ENCODE measurements around the gene PLAC1.

PLAC1 gene, protein sequence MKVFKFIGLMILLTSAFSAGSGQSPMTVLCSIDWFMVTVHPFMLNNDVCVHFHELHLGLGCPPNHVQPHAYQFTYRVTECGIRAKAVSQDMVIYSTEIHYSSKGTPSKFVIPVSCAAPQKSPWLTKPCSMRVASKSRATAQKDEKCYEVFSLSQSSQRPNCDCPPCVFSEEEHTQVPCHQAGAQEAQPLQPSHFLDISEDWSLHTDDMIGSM

DNA sequence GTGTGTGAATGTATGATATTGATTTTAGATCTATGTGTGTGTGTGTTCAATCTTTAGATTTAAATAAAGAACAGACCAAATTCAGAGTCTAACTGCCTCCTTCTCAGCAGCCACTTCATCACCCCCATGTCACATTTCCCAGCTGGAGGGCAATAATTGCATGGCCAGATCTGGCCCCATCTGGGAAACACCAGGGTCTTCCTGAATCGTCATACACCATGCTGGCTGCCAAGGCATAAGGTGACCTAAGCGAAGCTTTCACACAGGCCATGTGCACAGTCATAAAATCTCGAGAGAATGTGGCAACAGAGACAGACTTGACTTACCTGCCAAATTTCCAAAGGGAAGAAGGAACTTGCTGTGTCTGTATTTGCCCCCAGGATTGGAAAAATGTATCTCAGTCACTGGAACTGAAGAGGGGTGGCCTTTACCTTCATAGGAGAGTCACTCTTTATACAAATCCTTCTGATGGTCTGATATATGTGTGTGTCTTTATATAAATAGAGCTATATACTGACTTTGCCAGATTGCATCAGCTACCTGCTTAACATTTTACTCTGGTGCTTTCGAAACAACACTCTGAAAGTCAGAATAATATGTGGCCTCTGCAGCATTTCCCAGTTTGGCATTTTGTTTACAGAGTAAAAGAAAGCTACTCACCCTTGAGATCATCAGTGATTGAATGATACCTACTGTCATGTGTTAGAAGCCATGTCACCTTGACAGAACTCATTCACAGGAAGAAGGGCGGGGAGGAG lies at the start of gene PLAC1:
PLAC1 (minus strand) TSS at position 470 of the 758 bp plus-strand sequence. CDS start 91,789 bp downstream, outside the sequence.
- no peak for FAIRE-seq

DNA sequence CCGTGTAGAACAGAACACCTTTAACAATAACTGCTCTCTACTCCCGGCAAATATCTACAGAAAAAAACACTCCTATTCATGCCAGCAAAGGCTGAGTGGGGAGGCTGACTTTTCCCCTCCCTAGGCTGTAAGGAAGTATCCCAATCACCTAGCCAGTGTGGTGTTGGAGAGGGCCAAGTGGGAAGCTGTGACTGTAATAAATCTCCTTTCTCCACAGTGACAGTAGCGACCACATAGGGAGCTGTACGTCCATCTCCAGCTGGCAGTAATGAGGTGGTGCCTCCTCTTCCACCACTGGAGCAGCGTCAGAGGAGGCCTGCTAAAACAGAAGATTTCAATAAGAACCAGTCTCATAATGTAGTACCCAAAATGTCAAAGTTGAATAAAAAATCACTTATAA lies 47.9 kb upstream of the PLAC1 start:
- no peak for FAIRE-seq

DNA sequence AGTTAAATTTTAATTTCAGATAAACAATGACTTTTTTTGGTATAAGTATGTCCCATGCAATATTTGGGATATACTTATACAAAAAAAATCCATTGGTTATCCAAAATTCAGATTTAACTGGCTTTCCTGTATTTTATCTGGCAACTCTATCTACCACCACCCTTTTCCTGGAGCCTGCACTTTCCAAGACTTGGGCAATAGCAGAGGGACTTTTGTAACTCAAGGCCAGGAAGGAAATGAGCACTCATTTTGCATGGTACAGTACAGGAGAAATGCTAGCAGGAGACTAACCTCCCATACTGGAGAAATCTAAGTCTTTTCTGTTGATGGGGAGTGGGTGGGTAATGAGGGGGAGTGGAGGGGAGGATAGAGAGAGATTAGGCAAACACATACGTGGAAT lies 37.7 kb upstream of the PLAC1 start:
- FAIRE-seq, result no peak

DNA sequence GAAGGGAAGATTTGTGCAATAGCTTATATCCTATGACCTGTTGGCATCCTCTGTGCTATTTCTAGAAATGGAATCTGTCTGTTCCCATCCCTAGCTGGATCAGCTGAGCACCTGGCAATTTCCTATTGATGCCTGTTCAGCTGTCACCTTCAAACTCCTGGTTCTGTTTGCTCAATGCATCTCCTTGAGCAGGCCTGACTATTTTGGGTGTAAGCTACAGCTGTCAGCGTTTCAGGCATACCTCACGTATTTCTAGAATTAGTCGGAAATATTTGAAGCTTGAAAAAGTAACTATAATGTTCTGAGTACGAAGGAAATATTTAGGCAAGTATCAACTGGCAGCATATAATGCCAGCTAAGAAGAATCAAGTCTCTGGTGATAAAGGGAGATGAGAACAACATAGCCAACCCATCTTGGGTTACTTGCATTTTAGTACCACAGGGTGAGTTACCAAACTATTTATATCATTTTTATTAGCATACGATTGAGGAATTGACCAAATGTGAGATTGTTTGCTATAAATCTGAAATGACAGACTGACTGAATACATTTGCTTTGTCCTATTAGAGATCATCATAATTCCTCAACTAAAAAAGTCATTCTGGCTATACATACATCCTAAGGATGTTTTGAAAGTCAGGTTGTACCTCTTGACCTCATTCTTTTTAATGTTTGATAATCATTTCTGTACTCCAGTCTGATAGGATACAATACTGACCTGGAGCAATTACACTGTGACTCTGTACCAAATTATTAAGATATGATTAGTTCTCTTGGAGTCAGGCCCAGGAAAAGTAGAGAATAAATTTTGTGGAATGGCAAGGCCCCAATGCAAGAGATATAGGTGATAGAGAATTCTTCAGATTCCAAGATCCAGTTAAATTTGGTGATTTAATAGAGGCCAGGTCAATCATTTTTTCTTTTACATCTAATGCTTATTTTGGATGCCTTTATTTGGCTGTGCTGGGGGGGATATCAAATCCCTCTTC lies 36.4 kb upstream of the PLAC1 start:
- FAIRE-seq, result no peak

DNA sequence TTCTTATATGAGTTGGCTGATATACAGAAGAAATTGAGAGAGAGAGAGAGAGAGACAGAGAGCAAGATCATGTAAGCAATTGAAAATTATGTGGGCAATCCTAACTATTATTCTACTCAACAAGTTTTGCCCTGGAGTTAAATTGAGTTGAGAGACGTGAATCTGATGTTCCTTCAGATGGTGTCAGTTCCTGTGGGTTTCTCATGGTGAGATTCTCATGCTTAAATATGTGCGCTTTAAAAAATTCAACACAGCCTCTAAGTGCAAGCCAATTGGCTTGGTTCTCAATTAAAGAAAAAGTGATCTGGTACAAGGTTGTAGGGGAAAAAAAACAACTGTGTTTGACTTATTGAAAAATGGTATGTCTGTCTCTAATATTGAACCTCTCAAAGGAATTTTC lies 35.4 kb upstream of the PLAC1 start:
- FAIRE-seq, result no peak

DNA sequence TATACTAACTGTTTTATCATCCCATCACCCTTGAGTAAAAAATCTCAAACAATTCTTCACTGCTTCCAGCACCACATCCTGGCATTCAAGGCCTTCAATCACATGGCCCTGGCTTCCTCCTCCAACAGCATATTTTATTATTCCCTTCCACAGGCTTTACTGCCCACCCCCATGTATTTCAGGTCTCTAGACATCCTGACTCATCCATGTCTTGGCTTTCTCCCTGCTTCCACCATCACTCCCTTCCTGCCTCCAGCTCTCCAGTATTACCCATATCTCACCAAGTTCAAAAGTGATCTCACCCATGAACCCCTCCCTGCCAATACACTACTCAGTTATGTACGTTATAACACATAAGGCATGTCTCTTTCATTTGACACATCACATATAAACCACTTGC lies 34.7 kb upstream of the PLAC1 start:
- FAIRE-seq, result no peak

DNA sequence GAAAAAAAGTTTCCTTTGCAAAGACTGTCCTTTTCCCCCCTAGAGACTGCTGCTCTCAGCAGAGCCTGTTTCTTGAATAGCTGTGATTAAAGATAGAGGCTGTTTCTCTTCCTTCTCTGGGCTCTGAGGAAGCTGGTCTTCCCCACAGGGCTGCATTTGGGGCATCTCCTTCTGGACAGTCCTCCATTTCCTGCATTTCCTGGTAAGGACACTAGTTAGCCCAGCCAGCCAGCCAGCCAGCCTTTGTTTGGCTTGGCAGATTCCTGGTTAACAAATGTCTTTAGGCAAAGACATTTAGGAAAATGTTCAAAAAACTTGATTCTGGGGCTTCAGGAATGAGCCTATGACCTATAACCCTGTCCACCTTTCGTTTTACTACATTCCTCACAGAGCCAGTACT lies 34.0 kb upstream of the PLAC1 start:
- FAIRE-seq, result no peak

DNA sequence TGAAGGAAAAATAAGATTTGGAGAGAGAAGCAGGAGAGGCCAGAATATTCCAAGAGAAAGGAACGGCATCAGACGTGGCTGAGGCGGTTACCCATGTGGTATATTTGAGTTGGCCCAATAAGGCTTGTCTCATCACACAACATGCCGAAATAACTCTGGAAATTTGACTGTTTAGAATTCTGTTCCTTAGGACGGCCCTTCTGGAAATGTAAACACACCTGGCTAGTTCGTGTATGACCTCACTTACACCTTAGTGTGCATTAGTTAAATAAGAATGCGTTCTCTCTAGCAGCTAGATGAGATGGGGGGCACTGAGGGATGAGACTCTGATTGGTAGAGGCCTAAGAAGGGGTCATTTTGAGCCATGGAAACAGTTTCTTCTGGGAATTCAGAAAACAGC lies 33.2 kb upstream of the PLAC1 start:
- FAIRE-seq, result no peak

DNA sequence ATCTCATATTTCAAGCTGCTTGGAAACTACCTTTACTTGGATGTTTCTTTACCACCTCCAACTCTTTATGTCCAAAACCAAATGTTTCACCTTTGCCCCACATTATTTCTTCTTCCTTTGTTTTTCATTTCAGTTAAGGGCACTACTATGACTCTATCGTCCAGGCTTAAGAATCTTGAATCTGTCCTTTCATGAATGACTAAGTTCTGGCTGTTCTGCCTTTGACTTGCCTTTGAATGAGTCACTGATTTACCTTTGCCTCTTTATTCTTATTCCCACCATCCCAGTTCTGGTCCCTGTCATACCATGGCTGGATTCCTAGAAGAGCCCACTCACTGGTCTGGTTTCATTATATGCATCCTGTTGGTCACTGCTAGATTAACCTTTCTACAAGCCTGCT lies 30.6 kb upstream of the PLAC1 start:
- FAIRE-seq, result no peak

DNA sequence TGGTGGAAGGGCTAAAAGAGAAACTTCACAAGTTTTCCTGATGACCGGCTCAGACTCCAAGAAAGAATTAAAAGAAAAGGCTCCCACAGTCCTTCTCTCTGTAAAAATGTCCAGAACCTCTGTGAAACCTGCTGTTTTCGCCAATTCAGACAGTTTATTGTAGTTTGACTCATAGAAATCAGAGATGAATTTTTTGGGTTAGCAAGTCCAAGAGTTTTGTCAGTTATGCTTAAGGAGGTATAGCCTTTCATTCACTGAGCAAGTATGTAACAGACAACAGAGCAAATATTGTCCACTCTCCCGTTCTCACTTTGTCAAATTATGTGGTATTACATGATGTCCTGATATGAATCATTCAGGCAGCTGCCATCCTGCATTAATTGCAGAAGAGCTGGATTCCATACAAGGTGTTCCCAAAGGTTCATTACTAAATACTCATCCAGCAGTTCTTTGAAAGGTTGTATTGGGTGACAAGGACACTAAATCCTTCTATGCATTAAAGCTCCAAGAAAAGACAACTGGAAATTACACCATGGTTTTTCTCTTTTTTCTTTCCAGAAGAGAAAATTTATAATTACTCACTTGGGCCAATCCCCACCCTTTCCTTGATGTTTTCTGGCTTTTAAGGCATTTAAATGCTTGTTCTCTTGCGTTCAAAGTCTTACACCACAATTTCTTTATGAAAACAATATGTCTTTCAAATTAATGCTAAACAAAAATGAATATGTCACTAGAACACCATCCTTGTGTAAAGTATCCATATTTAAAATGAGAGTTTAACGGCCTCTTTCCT lies 30.0 kb upstream of the PLAC1 start:
- no peak for FAIRE-seq

DNA sequence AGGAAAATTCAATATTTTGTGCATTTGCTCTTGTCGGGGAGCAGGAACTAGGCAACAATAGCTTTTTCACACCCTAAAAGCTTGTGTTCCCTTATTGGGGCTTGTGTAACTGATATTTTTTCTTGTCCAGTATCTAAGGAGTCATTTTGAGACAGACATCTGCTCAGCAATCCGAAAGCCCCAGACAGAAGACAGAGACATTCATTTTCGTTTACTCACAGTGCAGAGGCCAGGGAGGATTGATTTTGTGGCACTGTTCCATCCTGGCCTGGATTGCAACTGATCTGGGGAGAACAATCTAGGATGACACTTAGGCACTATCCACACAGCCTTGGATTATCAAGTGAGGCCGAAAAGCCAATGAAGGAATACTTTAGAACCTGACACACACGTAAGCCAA lies 27.4 kb upstream of the PLAC1 start:
- FAIRE-seq, result no peak

DNA sequence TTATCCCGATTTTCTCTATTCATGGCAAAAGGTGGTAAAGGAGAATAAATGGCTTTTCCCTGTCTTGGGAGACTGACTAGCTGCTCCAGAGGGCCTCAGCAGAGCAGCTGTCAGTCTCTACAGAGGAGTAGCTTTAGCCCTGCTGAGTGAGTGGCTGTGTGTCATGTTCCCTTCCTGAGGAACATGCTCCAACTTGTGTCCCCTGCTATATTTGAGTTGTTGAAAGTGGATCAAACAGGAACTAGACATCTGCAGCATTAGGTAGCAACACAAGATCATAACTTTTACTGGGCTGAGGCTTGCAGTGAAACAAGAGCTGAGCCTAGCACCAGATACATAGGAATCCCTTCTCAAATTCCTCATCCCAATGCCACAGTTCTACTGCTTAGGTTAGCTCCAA lies 26.7 kb upstream of the PLAC1 start:
- no peak for FAIRE-seq

DNA sequence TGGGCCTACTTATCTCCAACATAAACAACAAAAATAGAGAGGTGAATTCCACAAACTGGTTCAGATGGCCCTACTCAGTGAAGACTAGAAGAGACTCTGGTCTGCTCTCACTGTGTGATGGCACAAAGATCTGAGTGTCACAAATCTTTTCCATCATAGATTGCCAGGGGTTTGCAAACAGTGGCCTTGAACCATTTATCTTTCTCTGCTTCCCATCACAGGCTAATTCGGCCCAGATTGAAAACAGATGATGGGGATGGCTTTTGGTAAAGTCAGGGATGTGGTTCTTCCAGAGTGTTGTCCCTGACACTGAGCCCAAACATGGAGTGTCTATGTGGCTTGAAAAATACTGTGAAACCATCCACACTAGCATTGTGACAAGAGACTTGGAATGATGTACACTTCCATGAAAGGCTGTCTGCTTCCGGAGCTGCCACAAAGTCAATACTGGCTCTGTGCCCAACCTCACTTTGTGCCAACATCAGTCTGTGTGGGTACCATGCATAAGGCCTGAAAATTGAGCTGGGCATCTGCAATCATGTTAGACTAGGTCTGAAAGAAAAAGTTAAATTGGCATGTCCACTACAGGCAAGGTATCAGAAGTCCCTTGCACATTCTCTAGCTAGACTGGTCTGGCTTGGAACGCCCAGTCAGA lies 25.2 kb upstream of the PLAC1 start:
- no peak for FAIRE-seq

DNA sequence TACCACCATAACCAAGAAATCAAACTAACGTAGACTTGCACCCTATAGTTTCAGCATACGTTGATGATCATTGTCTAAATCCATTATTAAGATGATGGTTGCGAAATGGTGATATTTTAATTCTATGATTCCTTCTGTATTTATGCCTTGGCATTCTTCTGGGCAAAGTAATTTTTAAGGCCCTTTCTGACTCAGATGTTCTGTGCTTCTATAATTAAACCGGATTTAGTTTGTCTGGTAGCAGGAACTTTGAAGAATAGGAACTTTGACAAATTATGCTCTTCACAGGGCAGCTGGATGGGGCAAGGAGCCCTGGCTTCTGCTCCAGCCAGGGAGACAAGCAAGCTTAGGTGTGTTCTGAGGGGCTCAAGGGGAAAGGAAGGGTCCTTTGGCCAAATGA lies 23.8 kb upstream of the PLAC1 start:
- FAIRE-seq, result no peak

DNA sequence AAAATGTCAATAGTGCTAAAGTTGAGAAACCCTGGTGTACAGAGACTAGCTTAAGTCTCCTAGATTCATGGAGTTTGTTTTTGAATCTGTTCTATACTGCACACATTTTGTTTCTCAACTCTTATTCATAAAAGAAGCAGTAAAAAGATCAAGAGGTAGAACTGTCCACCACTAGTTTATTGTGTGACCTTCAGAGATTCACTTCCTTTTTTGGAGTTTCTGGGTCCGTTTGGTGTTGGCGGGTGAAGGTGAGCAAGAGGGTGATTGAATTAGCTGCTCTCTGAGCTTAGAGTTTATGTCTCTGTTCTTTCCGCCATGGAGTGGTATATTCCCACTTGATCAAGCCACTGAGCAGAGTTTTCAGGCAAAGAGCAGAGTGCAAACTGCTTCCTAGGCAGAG lies 21.4 kb upstream of the PLAC1 start:
- no peak for FAIRE-seq

DNA sequence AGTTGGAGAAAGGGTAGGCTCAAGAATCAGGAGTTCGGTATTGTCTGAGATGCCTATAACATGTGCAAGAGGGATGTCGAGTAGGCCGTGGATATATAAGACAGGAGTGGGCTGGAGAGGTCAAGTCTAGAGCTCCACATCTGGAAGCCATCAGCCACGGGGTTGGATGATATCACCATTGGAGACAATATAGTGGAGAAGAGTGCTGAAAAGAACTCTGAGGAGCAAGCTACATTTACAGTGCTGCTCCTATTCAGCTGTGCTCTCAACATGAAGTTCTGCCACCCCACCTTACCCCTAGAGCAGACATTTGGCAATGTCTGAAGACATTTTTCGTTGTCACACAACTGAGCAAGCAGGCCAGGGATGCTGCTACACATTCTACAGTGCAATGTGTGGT lies 20.9 kb upstream of the PLAC1 start:
- no peak for FAIRE-seq

DNA sequence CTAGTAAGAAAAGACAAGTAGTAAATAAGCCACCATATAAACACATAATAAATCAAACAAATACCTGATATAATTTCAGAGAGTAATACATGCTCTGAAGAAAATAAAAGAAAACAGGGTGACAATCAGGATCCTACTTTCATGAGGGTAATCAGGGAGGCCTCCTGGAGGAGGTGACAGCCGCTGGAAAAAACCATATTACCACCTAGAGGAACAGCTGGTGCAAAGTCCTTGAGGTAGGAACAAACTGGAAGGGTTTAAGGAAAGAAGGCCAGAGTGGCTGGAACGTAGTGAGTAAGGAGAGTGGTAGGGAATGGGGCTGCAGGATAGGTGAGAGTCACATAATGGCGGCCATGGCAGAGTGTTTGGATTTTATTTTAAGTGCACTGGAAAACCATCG lies 19.1 kb upstream of the PLAC1 start:
- FAIRE-seq, result no peak

DNA sequence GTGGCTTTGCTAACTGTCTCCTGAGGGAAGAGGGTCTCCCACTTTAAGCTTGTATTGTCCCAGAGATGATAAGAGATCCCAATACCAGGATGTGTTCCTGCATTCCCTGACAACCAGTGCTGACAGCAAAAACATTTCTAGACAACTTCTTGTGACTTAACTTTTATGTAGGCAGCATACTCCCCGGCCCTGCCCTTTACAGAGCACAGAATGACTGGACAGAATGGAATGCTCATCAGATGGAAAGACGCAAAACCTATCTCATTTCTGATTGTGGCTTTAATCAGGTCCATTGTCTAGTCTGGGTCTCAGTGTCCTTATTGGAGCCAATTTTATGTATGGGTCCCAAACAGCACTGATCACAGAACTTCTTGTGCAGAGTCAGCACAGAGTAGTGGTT lies 18.2 kb upstream of the PLAC1 start:
- no peak for FAIRE-seq

DNA sequence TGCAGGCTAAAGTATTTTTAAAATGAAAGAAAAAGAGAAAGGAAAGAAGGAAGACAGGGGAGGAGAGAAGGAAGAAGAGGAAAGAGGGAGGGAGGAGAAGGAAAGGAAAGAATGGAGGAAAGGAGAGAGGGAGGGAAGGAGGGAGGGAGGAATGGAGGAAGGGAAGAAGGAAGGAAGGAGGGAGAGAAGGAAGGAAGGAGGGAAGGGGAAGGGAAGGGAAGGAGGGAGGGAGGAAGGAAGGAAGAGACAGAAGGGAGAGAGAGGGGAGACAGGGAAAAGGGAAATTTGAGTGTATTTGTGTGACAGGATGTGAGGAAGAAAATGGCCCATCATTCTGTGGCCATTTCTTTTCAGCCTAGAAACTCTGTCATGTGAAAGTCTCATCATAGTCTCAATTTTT lies 14.9 kb upstream of the PLAC1 start:
- no peak for FAIRE-seq

DNA sequence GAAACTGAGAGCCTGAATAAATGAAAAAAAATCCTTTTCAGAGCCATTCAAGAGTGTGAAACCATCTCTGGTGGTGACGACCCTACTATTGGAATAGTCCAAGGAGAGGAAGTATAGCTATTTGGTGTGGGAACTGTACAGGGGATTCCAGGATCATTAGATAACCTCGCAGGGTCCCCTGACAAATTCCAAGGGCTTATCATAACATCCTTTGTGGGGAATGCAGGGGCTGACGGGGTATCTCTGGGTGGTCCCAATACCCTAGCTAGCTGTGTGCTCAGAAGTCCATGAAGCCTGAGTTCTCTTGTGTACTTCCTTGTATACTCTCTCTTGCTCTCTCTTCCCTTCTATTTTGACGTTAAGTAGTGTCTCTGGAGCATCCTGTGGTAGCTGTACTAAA lies 13.8 kb upstream of the PLAC1 start:
- no peak for FAIRE-seq

DNA sequence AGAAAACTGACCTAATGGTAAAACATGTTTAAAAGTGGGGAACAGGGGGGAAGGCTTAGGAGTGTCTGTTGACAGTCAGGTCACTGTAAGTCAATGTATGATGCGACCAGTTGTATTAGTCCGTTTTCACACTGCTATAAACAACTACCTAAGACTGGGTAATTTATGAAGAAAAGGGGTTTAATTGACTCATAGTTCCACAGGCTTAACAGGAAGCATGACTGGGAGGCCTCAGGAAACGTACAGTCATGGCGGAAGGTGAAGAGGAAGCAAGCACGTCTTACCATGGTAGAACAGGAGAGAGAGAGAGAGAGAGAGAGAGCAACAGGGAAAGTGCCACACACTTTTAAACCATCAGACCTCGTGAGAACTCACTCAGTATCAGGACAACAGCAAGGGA lies 13.0 kb upstream of the PLAC1 start:
- FAIRE-seq, result no peak

Data from G401.6 (cell line).